Measurements from ENCODE around the gene PCDHB1.

DNA sequence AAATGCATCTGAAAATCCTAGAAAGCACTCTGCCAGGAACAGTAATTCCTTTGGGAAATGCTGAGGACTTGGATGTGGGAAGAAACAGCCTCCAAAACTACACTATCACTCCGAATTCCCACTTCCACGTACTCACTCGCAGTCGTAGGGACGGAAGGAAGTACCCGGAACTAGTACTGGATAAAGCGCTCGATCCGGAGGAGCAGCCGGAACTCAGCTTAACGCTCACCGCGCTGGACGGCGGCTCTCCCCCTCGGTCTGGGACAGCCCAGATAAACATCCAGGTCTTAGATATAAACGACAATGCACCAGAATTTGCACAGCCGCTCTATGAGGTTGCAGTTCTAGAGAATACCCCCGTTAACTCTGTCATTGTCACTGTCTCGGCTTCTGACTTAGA, 49.9 kb downstream of the PCDHB1 start:
- TF ChIP-seq, protein P1, sequence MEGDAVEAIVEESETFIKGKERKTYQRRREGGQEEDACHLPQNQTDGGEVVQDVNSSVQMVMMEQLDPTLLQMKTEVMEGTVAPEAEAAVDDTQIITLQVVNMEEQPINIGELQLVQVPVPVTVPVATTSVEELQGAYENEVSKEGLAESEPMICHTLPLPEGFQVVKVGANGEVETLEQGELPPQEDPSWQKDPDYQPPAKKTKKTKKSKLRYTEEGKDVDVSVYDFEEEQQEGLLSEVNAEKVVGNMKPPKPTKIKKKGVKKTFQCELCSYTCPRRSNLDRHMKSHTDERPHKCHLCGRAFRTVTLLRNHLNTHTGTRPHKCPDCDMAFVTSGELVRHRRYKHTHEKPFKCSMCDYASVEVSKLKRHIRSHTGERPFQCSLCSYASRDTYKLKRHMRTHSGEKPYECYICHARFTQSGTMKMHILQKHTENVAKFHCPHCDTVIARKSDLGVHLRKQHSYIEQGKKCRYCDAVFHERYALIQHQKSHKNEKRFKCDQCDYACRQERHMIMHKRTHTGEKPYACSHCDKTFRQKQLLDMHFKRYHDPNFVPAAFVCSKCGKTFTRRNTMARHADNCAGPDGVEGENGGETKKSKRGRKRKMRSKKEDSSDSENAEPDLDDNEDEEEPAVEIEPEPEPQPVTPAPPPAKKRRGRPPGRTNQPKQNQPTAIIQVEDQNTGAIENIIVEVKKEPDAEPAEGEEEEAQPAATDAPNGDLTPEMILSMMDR (IDR thresholded peaks at IDR 0.05) = no peak
- TF ChIP-seq POLR2A (IDR thresholded peaks at IDR 0.05) = no peak
